IPS-20b (cell line): ENCODE measurements around the gene JMJD1C.

ENCODE experiments used
- H3K27ac ChIP-seq: one replicate; pipeline ENCODE4 v1.5.1; 2013; ENCODE audit warnings: low read length
- H3K27me3 ChIP-seq: 2 replicates; pipeline ENCODE4 v1.6.1; 2013; ENCODE audit warnings: mild to moderate bottlenecking, low read length, inconsistent platforms; ENCODE audit not compliant: insufficient read depth
- H3K36me3 ChIP-seq: 2 replicates; pipeline ENCODE4 v1.6.1; 2013; ENCODE audit warnings: low read depth, mild to moderate bottlenecking, inconsistent platforms, low read length, moderate library complexity; ENCODE audit not compliant: insufficient read depth
- H3K4me1 ChIP-seq: 2 replicates; pipeline ENCODE4 v1.6.1; 2013; ENCODE audit warnings: mild to moderate bottlenecking, control low read depth, inconsistent platforms, low read length, moderate library complexity; ENCODE audit not compliant: insufficient read depth
- H3K4me3 ChIP-seq: 2 replicates; pipeline ENCODE4 v1.5.1; 2013; ENCODE audit warnings: mild to moderate bottlenecking, low read length, inconsistent platforms
- H3K9ac ChIP-seq: 2 replicates; pipeline ENCODE4 v1.6.1; 2013; ENCODE audit warnings: low read depth, mild to moderate bottlenecking, inconsistent platforms, low read length, moderate library complexity
- H3K9me3 ChIP-seq: 2 replicates; pipeline ENCODE4 v1.6.1; 2013; ENCODE audit warnings: mild to moderate bottlenecking, low read depth, low read length, inconsistent platforms; ENCODE audit not compliant: insufficient read depth

Gene JMJD1C

GRCh38 chr10:63455507-63455906, 10.3 kb downstream of the JMJD1C start:
- Histone ChIP-seq H3K27ac (no peak overlapping the region), H3K9me3 (no peaks in the 10 kb centered on the region), H3K27me3 (no peaks in the 10 kb centered on the region), H3K9ac (no peak overlapping the region), H3K36me3 (no peaks in the 10 kb centered on the region), H3K4me1 (peaks cover 8% of the 10 kb centered on the region; the same call in 1 of the 2 replicates), H3K4me3 (no peak overlapping the region)

GRCh38 chr10:63454631-63455030, 11.1 kb downstream of the JMJD1C start:
- H3K36me3 ChIP-seq, result no peaks in the 10 kb centered on the region
- H3K4me3 ChIP-seq, result no peak overlapping the region
- H3K4me1 ChIP-seq, result peaks cover 8% of the 10 kb centered on the region; the same call in 1 of the 2 replicates
- no peak overlapping the region for H3K9ac ChIP-seq
- no peaks in the 10 kb centered on the region for H3K27me3 ChIP-seq
- no peak overlapping the region for H3K27ac ChIP-seq
- no peaks in the 10 kb centered on the region for H3K9me3 ChIP-seq

- H3K4me1 ChIP-seq, result peaks cover 2% of the 10 kb centered on the region; the same call in 1 of the 2 replicates
- H3K9ac ChIP-seq, result no peak overlapping the region
- no peaks in the 10 kb centered on the region for H3K36me3 ChIP-seq
- no peaks in the 10 kb centered on the region for H3K27me3 ChIP-seq
- H3K4me3 ChIP-seq, result no peak overlapping the region
- H3K27ac ChIP-seq, result no peak overlapping the region
- no peaks in the 10 kb centered on the region for H3K9me3 ChIP-seq
Observed at GRCh38 chr10:63452524-63452923, 13.3 kb downstream of the JMJD1C start.

GRCh38 chr10:63446716-63447440, 18.9 kb downstream of the JMJD1C start:
- H3K36me3 ChIP-seq, result no peaks in the 10 kb centered on the region

GRCh38 chr10:63441404-63441803, 24.4 kb downstream of the JMJD1C start:
- Histone ChIP-seq H3K36me3 (no peaks in the 10 kb centered on the region), H3K27ac (no peak overlapping the region), H3K27me3 (no peaks in the 10 kb centered on the region), H3K9me3 (no peaks in the 10 kb centered on the region), H3K4me1 (peaks cover 27% of the 10 kb centered on the region), H3K4me3 (no peak overlapping the region), H3K9ac (no peak overlapping the region)

More at GRCh38 chr10:63446716-63447440, 18.9 kb downstream of the JMJD1C start:
- H3K4me3 ChIP-seq, result no peak overlapping the region
- H3K9me3 ChIP-seq, result no peaks in the 10 kb centered on the region
- H3K9ac ChIP-seq, result no peak overlapping the region
- peaks cover 3% of the 10 kb centered on the region; the same call in 1 of the 2 replicates for H3K4me1 ChIP-seq
- no peak overlapping the region for H3K27ac ChIP-seq
- H3K27me3 ChIP-seq, result no peaks in the 10 kb centered on the region

GRCh38 chr10:63439607-63440006, 26.2 kb downstream of the JMJD1C start:
- Histone ChIP-seq H3K4me3 (no peak overlapping the region), H3K27me3 (no peaks in the 10 kb centered on the region), H3K4me1 (peaks cover 45% of the 10 kb centered on the region), H3K36me3 (no peaks in the 10 kb centered on the region), H3K9me3 (no peaks in the 10 kb centered on the region), H3K27ac (no peak overlapping the region), H3K9ac (no peak overlapping the region)

- no peak overlapping the region for H3K9ac ChIP-seq
Observed at GRCh38 chr10:63438506-63439498, 27.0 kb downstream of the JMJD1C start.

GRCh38 chr10:63437116-63437949, 28.4 kb downstream of the JMJD1C start:
- no peaks in the 10 kb centered on the region for H3K36me3 ChIP-seq
- H3K9me3 ChIP-seq, result no peaks in the 10 kb centered on the region
- H3K4me1 ChIP-seq, result peaks cover 50% of the 10 kb centered on the region
- no peak overlapping the region for H3K9ac ChIP-seq
- H3K4me3 ChIP-seq, result no peak overlapping the region
- no peak overlapping the region for H3K27ac ChIP-seq
- H3K27me3 ChIP-seq, result no peaks in the 10 kb centered on the region

More at GRCh38 chr10:63438506-63439498, 27.0 kb downstream of the JMJD1C start:
- H3K4me1 ChIP-seq, result peaks cover 50% of the 10 kb centered on the region
- no peaks in the 10 kb centered on the region for H3K36me3 ChIP-seq
- no peaks in the 10 kb centered on the region for H3K27me3 ChIP-seq
- no peak overlapping the region for H3K4me3 ChIP-seq
- H3K27ac ChIP-seq, result no peak overlapping the region
- no peaks in the 10 kb centered on the region for H3K9me3 ChIP-seq

- Histone ChIP-seq H3K4me3 (peak overlapping the region; percentile 14; the same call in 1 of the 2 replicates), H3K9me3 (no peaks in the 10 kb centered on the region), H3K27me3 (no peaks in the 10 kb centered on the region), H3K9ac (no peak overlapping the region), H3K4me1 (peaks cover 44% of the 10 kb centered on the region), H3K36me3 (no peaks in the 10 kb centered on the region), H3K27ac (no peak overlapping the region)
Observed at GRCh38 chr10:63436225-63436624, 29.6 kb downstream of the JMJD1C start.

- H3K27me3 ChIP-seq, result no peaks in the 10 kb centered on the region
- no peak overlapping the region; the same call in 1 of the 2 replicates for H3K4me3 ChIP-seq
- no peaks in the 10 kb centered on the region for H3K9me3 ChIP-seq
- peaks cover 44% of the 10 kb centered on the region for H3K4me1 ChIP-seq
- H3K36me3 ChIP-seq, result no peaks in the 10 kb centered on the region
- H3K9ac ChIP-seq, result peak overlapping the region; percentile 15; the same call in 1 of the 2 replicates
- H3K27ac ChIP-seq, result no peak overlapping the region
Observed at GRCh38 chr10:63434866-63435854, 30.6 kb downstream of the JMJD1C start.
